Measurements from ENCODE around the gene CSNK2A3.

- TF ChIP-seq TAF1 (IDR thresholded peaks at IDR 0.05; ENCODE audit: borderline replicate concordance, insufficient read depth, low read length) (no peak), REST (IDR thresholded peaks at IDR 0.05; ENCODE audit: insufficient read depth in 1 of 2, low read depth in 2 of 2, low read length in 2 of 2) (no peak), FOXP2 (optimal IDR thresholded peaks at IDR 0.05; ENCODE audit: borderline replicate concordance, extremely low read depth, extremely low read length, insufficient read depth) (no peak)
Measured at GRCh38 chr11:11311169-11311568, 41.9 kb downstream of the CSNK2A3 start.
